ENCODE measurements around the gene BRD3OS. TPM values are rescaled to one million over a fixed set of nuclear protein-coding genes. Genes with fewer than 3 reads are reported as not detected.

BRD3OS gene
- total and polyA plus RNA-seq, 2 experiments from 2014 or later, result 9.2 to 16.0 TPM

DNA sequence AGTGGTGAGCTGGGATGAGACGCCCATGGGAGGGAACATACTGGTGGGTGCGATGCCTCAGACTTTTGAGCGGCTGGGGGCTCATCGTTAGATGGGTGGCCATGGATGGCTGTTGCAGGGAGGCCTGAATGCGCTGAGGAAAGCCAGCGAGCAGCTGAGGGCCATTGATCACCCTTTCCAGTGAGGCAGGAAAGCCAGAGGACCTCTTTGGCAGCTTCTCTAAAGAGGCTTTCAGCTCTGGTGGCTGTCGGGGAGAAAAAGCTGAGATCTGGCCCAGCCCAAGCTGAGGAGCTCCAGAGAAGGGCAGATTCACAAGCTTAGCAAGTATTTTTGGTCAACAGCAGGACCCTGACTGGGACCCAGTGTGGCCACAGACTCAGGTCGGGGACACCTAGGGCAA is 19.9 kb upstream of the BRD3OS start (continued):
- TF ChIP-seq, protein P1, sequence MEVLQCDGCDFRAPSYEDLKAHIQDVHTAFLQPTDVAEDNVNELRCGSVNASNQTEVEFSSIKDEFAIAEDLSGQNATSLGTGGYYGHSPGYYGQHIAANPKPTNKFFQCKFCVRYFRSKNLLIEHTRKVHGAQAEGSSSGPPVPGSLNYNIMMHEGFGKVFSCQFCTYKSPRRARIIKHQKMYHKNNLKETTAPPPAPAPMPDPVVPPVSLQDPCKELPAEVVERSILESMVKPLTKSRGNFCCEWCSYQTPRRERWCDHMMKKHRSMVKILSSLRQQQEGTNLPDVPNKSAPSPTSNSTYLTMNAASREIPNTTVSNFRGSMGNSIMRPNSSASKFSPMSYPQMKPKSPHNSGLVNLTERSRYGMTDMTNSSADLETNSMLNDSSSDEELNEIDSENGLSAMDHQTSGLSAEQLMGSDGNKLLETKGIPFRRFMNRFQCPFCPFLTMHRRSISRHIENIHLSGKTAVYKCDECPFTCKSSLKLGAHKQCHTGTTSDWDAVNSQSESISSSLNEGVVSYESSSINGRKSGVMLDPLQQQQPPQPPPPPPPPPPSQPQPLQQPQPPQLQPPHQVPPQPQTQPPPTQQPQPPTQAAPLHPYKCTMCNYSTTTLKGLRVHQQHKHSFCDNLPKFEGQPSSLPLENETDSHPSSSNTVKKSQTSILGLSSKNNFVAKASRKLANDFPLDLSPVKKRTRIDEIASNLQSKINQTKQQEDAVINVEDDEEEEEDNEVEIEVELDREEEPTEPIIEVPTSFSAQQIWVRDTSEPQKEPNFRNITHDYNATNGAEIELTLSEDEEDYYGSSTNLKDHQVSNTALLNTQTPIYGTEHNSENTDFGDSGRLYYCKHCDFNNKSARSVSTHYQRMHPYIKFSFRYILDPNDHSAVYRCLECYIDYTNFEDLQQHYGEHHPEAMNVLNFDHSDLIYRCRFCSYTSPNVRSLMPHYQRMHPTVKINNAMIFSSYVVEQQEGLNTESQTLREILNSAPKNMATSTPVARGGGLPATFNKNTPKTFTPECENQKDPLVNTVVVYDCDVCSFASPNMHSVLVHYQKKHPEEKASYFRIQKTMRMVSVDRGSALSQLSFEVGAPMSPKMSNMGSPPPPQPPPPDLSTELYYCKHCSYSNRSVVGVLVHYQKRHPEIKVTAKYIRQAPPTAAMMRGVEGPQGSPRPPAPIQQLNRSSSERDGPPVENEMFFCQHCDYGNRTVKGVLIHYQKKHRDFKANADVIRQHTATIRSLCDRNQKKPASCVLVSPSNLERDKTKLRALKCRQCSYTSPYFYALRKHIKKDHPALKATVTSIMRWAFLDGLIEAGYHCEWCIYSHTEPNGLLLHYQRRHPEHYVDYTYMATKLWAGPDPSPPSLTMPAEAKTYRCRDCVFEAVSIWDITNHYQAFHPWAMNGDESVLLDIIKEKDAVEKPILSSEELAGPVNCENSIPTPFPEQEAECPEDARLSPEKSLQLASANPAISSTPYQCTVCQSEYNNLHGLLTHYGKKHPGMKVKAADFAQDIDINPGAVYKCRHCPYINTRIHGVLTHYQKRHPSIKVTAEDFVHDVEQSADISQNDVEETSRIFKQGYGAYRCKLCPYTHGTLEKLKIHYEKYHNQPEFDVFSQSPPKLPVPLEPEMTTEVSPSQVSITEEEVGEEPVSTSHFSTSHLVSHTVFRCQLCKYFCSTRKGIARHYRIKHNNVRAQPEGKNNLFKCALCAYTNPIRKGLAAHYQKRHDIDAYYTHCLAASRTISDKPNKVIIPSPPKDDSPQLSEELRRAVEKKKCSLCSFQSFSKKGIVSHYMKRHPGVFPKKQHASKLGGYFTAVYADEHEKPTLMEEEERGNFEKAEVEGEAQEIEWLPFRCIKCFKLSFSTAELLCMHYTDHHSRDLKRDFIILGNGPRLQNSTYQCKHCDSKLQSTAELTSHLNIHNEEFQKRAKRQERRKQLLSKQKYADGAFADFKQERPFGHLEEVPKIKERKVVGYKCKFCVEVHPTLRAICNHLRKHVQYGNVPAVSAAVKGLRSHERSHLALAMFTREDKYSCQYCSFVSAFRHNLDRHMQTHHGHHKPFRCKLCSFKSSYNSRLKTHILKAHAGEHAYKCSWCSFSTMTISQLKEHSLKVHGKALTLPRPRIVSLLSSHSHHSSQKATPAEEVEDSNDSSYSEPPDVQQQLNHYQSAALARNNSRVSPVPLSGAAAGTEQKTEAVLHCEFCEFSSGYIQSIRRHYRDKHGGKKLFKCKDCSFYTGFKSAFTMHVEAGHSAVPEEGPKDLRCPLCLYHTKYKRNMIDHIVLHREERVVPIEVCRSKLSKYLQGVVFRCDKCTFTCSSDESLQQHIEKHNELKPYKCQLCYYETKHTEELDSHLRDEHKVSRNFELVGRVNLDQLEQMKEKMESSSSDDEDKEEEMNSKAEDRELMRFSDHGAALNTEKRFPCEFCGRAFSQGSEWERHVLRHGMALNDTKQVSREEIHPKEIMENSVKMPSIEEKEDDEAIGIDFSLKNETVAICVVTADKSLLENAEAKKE (CRISPR knock-in tag; IDR thresholded peaks at IDR 0.05), result no peak
- TF ChIP-seq JUNB (IDR thresholded peaks at IDR 0.05; ENCODE audit: unreplicated experiment), result no peak
- TF ChIP-seq STAT1 (IDR thresholded peaks at IDR 0.05; ENCODE audit: unreplicated experiment), result no peak
- no peak for TF ChIP-seq REST (IDR thresholded peaks at IDR 0.05; ENCODE audit: unreplicated experiment)
- TF ChIP-seq EZH2phosphoT487 (IDR thresholded peaks at IDR 0.05; ENCODE audit: unreplicated experiment), result no peak
- TF ChIP-seq CREB1 (CRISPR knock-in tag; IDR thresholded peaks at IDR 0.05; ENCODE audit: low read depth), result no peak
- TF ChIP-seq ZNF114 (CRISPR knock-in tag; IDR thresholded peaks at IDR 0.05), result no peak
- no peak for TF ChIP-seq ZNF331 (CRISPR knock-in tag; IDR thresholded peaks at IDR 0.05; ENCODE audit: low read depth)
